Activated CD4-positive, alpha-beta T cell treated with anti-CD3 and anti-CD28 coated beads, Interleukin-10, Interleukin-2, amounts not matched to agents 100 ng/mL and 50 ng/mL, durations not matched to agents 16 hours and 8 hours (primary cell): Measurements from ENCODE around the gene TMPRSS5.
A peak's percentile ranks its signal among the peaks of the same experiment; 100 is the strongest.

Experiments used
- DNase-seq: peaks from one replicate; pipeline ENCODE4 v3.0.0-alpha.2; 2020

Gene TMPRSS5

DNA sequence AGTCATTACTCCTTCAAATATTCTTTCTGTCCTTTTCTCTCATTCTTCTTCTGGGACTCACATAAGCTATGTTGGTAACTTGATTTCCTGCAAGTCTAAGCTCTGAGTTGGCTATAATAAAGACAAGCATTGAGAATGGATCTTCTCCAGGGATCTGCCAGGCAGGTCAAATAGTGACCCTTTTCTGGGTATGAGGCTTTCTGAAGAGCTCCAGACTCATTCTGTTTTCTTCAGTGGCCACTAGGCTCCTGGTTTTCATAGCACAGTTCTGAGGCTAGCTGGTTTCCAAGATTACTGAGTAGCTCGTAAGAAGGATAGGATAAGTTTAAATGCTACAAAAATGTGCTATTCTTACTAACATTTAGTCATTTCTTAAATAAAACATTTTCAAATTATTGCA, 38.3 kb downstream of the TMPRSS5 start:
- no peak for DNase-seq

DNA sequence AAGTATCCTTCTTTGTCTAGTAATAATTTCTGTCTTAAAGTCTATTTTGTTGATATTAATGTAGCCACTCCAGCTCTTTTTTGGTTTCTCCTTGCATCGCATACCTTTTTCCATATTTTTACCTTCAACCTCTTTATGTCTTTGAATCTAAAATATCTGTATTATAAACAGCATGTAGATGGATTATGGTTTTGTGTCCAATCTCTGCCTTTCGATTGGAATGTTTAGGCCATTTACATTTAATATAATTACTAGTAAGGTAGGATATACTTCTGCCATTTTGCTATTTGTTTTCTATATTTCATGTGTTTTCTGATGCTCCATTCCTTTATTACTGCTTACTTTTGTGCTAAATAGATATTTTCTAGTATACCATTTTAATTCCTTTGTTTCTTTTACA, 39.5 kb downstream of the TMPRSS5 start:
- DNase-seq: no peak

DNA sequence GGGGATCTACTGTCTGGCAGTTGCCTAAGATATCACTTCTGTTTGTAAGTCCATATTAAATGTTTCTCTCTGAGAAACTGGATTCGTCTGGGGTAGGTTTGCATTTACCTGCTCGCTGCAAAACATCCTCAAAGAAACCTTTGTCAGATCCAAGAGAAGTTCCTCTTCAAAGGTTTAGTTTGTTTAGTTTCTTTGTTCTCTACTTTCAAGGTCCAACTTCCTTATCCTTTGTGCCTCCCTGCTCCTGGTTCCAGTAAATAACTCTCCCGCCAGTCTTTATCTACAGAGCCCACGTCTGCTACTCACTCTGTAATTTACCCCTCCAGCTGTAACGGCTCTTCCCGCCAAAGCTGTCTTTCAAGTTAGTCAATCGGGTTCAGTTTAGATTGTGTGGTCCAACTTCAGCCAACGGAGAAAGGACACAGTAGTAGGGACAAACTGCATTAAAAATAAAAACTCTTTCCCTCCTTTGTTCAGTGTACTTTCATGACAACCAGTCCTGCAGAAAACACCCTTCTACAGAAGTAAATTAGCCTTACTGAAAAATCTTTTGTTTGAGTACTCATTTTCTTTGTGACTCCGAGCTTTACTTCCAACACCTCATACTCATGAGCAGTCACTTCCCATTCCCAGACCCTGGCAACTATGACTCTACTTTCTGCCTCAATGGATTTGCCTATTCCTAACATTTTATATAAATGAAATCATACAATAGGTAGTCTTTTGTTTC, 41.0 kb downstream of the TMPRSS5 start:
- no peak for DNase-seq

DNA sequence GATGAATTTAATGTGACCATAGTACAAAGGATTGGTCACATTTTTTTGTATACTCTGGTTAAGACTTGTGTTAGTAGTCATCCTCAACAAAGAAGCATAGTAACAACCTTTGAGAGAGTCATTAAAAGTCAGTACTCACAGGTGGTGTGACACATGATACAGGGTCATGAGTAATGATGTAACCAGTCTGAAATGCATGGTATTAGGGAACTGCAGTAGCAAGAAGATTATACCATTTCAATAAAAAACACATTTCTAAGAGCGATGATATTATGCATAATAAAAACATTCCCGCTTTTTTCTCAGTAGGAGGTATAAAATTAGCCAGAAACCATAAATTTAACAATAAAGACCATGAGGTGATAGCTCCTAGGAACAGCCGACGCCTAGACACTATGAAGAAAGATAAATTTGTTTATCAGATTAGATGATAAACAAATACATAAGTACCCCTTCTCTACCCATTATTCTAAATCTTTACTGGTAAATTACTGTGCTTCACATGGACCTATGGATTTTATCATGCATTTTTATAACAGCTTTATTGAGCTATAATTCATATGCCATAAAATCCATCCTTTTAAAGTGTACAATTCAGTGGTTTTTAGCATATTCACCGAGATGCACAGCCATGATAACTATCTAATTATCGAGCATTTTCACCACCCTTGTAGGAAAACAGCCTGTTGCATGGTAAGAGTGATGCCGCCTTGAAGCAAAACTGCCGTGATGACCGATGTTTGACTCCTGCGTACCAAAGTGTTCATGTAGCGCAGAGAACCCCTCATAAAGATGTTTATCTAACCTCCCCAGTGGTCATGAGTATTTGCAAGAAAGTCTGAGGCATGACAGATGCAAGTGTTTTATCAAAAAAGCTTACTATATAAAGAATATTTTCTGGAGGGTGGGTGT, 41.8 kb downstream of the TMPRSS5 start:
- DNase-seq: no peak

DNA sequence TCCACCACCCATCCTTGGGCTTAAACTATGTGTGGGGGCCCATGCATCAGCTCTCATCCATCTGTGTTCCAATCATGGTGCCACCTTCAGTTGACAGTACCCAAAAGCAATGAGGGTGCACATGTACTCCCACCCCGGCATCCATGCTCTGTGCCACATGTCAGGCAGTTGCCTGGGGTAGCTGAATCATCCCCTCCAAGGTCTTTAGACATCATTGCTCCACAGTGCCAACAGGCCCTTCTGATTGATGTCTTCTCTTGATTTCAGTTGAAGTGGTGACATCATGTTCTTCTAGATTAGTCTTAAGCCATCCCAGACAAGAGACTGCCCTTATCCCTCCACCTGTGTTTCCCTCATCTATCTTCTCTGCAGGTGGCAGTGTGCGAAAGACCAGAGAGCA, 42.5 kb downstream of the TMPRSS5 start:
- DNase-seq: no peak

DNA sequence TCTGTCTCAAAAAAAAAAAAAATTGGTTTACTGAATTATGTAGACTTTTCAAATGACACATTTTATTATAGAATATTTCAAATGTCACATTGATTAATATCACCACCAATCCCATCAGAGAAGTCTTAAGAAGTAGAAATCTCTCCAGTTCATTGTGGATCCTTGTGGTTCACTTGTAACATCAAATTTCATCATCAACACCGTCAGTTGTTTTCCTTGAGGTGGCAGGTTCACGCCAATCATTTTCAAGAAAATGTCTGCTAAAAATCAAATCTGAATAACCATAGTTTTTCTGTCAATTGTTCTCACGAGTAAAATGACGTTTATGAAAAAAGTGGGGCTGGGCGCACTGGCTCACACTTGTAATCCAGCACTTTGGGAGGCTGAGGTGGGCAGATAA, 50.3 kb downstream of the TMPRSS5 start:
- DNase-seq: no peak

DNA sequence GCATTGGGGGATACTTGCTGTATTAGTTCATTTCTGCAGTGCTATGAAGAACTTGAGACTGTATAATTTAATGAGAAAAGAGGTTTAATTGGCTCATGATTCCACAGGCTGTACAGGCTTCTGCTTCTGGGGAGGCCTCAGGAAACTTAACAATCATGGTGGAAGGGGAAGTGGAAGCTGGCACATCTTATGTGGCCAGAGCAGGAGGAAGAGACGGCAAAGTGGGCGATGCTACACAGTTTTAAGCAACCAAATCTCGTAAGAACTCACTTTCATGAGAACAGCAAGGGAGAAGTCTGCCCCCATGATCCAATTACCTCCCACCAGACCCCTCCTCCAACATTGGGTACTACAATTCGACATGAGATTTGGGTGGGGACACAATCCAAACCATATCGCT, 55.1 kb downstream of the TMPRSS5 start:
- no peak for DNase-seq

DNA sequence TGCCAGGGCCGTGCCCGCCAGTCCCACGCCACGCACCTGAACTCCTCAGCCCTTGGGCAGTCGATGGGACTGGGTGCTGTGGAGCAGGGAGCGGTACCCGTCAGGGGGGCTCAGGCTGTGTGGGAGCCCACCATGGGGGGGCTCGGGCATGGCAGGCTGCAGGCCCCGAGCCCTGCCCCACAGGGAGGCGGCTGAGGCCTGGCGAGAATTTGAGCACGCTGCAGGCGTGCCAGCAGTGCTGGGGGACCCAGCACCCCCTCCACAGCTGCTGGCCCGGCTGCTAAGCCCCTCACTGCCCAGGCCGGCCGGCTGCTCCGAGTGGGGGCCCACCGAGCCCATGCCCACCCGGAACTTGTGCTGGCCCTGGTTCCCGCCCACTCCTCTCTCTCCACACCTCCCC, 56.8 kb downstream of the TMPRSS5 start:
- no peak for DNase-seq

DNA sequence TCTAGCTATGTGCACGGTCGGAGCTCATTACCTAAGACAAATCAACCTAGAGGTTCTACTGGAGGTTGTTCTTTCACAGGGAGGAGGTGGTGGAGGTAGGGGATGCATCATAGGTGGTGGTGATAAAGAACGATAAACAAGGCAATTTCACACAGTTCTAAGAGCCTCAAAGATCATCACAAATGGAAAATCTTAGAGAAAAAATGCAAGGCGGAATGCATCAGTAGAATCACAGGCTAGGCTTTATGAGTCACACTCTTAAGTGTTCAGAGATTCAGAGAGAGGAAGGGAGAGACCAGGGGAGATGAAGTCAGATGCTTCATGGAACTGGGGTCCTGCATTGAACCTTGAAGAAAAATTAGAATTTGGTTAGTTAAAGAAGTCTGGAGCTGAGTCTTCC, 58.3 kb downstream of the TMPRSS5 start:
- DNase-seq: no peak

DNA sequence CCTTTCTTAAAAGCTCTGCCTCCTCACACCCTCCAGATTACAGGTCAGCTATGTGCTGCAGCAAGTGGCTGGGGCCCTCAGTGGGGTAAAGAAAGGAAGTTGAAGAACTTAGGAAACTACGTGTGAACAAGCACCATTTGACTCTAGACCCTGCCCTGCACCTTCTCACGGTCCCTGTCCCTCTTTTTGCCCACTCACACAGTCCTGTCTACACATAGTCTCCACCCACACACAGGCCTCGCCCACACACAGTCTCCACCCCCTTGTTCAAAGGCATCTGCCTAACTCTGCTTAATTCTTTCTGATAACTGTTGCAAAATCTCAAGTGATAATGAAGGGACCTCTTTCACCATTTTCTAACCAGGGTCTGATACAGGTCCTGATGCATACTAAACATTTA, 59.0 kb downstream of the TMPRSS5 start:
- DNase-seq: peak; percentile 19

DNA sequence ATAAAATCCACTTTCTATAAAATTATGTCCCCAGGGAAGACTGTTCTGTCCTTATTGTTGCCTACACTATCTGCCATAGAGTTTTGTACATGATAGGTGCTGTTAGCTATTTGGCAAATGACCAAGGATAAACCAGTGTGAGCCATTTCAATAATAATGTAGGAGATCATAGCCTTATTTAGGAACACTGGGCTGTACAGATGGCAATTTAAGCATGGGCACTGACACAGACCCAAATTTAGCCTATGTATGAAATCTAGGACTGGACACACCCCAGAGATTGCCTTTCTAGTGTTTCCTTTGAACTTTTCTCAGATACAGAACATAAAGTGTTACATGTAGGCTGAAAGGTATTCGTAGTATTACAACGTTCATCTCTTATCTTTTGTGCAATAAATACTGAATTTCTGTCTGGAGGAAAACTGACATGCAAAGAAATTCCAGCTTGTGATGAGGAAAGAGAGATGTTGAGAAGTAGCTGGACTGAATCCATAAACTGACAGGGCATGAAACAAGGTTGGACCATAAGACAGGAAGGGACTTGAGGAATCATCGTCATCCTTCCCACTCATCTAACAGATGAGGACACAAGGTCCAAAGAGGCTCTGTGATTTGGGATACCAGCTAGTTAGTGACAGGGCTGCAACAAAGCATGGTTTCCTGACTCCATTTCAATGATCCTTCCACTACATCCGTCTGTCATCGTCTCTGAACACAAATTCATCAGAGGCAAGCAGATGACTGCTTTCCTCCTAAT, 60.3 kb downstream of the TMPRSS5 start:
- DNase-seq: no peak

DNA sequence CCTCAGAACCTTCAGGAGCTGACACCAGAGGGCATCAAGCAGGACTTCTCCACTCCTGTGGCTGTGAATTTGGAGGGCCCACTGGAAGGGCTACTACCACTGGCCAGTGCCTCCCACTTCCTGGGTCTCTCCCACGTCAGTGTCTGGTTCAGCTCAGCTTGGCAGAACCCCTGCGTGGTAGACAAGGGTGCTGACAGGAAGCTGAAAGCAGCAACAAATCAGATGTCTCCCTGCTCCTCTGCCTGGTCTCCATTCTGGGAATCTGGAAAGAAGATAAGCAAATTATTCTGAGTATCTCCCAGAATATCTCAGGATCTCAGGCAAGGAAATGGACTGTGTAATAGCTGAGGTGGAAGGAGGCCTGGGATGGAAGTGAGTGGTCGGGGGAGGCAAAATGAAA, 61.5 kb downstream of the TMPRSS5 start:
- DNase-seq: no peak

DNA sequence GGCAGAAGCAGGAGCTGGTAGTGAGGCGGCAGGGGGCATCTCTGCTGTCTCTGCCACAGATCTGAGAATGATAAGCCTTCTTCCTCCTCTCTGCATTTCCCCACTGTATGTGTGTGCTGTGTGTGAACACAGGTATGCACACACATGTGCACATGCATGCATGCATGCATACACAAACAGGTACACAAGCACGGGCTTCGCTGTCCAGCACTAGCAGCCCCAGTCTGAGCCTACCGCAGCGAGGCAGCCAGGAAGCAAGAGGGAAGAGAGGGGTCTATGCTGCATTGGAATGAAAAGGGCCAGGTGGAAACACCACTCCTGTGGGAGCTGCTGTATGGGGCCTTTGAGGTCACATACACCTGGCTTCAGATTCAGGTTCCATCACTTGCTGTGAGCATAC, 62.4 kb downstream of the TMPRSS5 start:
- DNase-seq: no peak

DNA sequence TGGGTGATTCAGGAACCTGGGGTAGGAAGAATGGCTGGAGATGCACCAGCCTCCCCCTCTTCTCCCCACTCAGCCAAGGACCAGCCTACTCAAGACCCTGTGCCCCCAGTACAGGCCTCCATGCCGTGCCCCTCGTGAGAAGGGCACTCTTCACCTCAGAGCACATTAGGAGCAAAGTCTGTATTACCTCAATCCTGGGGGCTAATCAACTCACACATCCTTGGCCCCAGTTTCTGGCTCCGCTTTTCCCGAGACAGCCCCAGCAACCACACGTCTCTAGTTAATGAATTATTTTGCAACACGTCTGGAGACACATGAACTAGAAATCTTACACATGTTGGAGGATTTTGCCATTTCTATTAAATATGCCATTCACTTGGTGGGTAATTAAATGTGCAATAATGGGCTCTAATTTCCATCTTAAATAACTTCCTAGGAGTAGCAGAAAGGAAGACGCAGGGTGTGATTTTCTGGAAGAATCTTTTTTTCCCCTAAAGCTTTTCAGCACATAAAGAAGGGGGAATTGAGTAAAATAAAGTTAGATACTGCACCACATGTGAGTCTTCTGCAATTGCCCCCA, 63.0 kb downstream of the TMPRSS5 start:
- DNase-seq: no peak

DNA sequence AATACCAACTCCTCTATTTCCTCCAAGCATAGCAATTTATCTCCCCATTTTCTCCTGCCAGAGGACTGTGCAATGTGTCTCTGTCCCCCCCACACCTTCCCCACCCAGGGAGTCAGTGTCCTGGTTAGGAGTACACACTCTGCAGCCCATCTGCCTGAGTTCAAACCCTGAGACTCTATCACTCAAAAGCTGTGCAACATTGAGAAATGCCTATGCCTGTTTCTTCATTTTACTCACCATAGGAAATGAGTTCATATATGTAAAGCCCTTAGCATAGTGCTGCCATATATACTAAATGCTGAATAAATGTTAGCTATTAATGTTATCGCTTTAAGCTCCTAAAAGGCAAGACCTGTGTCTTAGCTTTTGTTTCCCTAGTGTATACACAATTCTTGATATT, 64.0 kb downstream of the TMPRSS5 start:
- DNase-seq: peak; percentile 51

DNA sequence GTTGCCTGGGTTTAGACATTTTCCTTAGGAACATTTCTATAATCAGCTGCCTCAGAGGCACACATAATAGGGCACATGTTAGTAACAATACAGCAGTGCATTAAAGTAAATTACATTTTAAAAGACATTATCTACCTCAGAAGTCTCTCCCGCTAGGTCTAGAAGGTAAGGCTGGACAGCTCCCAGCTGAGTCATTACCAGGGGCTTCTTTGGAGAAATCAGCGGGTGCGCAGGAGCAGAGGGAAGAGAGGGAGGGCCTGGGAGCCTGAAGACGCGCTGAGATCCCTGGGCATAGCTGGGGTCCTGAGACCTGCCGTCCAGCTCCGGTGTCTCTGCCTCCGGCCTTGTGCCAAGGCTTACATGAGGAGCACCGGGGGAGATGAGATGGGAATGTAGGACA, 67.7 kb downstream of the TMPRSS5 start:
- no peak for DNase-seq

DNA sequence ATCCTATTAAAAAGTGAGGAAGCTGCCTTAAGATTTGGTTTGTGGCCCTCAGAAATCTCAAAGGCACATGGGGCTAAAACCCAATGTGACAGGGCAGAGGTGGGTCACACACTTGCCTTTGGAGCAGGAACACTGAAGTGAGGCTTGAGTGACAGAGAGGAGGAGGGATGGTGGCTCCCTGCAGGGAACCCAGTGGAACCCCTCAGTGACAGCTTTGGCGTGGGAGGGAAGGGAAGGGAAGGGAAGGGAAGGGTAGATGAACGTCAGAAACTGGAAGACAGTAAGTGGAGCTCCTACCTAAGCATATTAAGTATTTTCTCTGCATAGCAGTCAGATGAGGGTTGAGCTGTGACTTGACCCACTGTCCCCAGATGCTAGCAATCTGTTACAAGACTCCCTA, 68.5 kb downstream of the TMPRSS5 start:
- DNase-seq: no peak
